Activated T-cell treated with anti-CD3 and anti-CD28 coated beads, Interleukin-2, amount 50 U/mL, for 4 hours (primary cell): Measurements from ENCODE around the gene KLHL17. TPM values are rescaled to one million over a fixed set of nuclear protein-coding genes. Genes with fewer than 3 reads are reported as not detected.

ENCODE experiments used
- ATAC-seq, 2 donors: fragments of 200-7000 bp; cut with Tn5 transposase; one replicate each; pipeline ENCODE4 v1.10.0; 2021
- DNase-seq: peaks from one replicate; pipeline ENCODE4 v3.0.0-alpha.2; 2020
- H3K27me3 Mint-ChIP-seq: one replicate; pipeline ENCODE4 v1.8.0; 2021; ENCODE audit warnings: low read depth, mixed read lengths
- H3K36me3 Mint-ChIP-seq: one replicate; pipeline ENCODE4 v1.8.0; 2022; ENCODE audit warnings: mixed read lengths; ENCODE audit not compliant: insufficient read depth
- H3K4me1 Mint-ChIP-seq: one replicate; pipeline ENCODE4 v1.8.0; 2021; ENCODE audit warnings: low read depth, mixed read lengths
- H3K4me3 Mint-ChIP-seq: one replicate; pipeline ENCODE4 v1.8.0; 2021; ENCODE audit warnings: mild to moderate bottlenecking, moderate library complexity, mixed read lengths
- H3K9me3 Mint-ChIP-seq: one replicate; pipeline ENCODE4 v1.8.0; 2021; ENCODE audit warnings: mixed read lengths
- total RNA-seq, 3 donors: library from RNA; stranded (reverse); gene quantifications; one replicate each; pipeline ENCODE4 v1.2.1, GENCODE V29; 2021

KLHL17 gene
- total RNA-seq, 3 donors from 2014 or later, result 32.1 to 36.6 (median 34.3) TPM

DNA sequence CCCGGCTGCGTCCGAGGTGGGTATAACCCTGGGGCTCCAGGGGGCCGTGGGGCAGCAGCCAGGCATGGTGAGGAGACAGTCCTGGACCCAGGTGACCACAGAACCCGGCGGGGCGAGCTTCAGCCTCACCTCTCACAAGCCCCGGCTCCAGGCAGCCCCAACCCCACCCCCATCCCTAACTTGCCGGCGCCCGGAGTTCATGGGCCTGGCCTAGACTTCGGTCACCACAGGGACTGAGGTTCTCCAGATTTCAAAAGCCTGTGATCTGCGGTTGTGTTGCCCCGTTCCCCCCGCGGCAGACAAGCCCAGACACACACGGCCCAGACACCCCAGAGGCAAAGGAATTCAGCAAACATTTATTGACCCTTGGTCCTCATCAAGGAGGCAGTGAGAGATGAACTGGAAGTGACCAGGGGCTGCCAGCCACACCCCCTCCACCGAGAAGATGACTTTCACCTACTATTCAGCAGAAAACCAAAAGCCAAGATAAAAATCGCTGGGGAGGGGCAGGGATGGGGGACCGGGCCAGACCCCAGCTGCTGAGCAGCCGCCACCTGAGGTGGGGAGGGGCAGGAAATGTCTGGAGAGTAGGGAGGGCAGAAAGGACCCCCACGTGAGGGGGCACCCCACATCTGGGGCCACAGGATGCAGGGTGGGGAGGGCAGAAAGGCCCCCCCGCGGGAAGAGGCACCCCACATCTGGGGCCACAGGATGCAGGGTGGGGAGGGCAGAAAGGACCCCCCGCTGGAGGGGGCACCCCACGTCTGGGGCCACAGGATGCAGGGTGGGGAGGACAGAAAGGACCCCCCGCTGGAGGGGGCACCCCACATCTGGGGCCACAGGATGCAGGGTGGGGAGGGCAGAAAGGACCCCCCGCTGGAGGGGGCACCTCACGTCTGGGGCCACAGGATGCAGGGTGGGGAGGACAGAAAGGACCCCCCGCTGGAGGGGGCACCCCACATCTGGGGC, 35.6 kb downstream of the KLHL17 start:
- H3K9me3 Mint-ChIP-seq, result peaks cover 3% of the 10 kb centered on the region
- H3K4me3 Mint-ChIP-seq, result no peak overlapping the region
- H3K36me3 Mint-ChIP-seq, result no peaks in the 10 kb centered on the region
- peaks cover 8% of the 10 kb centered on the region for H3K4me1 Mint-ChIP-seq
- peaks cover 22% of the 10 kb centered on the region for H3K27me3 Mint-ChIP-seq
- ATAC-seq (no peak), DNase-seq (no peak)

DNA sequence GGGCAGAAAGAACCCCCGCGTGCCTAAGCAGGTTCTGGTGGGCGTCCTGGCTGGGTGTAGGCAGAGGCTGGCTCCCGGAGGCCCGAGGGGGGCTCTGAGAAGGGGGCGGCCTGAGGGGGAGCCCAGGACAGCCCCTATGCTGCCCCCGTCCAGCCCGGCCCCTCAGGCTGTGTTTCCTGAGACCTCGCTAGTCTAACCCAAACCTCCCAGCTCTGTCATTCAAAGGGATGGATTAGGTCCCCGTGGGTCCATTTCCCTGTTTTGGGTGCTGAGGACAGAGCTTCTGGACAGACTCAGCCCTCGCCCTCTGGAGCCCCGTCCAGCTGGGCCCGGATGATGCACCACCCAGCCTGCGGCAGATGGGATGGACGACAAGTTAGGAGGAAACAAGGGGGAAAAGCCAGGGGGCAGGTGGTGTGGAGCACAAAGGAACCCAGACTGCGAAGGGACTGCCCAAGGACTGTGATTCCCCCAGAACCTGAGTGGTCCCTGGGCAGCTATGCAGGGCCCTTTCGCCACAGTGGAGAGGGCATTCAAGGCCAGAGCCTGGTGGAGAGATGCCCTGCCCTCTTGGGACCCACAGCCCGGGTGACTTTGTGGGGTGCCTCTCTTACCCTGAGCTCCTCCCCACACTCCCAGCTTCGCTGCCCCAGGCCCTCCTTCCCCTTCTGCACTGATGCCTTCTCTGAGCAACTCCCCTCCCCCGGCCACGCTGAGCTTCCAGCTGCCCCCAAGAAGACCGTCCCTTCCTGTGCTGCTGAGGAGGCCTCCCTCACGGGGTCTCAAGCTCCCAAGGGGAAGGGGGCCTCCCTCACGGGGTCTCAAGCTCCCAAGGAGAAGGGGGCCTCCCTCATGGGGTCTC, 36.7 kb downstream of the KLHL17 start:
- Mint-ChIP-seq H3K27me3 (peaks cover 24% of the 10 kb centered on the region), H3K9me3 (peaks cover 3% of the 10 kb centered on the region), H3K4me3 (no peak overlapping the region), H3K36me3 (no peaks in the 10 kb centered on the region), H3K4me1 (peaks cover 8% of the 10 kb centered on the region)
- no peak for ATAC-seq
- DNase-seq, result no peak

- Mint-ChIP-seq H3K36me3 (no peaks in the 10 kb centered on the region), H3K9me3 (no peaks in the 10 kb centered on the region), H3K4me3 (no peak overlapping the region), H3K4me1 (peaks cover 5% of the 10 kb centered on the region), H3K27me3 (peaks cover 23% of the 10 kb centered on the region)
- DNase-seq (no peak), ATAC-seq (no peak)
Observed at GRCh38 chr1:997713-997992, 37.3 kb downstream of the KLHL17 start.

DNA sequence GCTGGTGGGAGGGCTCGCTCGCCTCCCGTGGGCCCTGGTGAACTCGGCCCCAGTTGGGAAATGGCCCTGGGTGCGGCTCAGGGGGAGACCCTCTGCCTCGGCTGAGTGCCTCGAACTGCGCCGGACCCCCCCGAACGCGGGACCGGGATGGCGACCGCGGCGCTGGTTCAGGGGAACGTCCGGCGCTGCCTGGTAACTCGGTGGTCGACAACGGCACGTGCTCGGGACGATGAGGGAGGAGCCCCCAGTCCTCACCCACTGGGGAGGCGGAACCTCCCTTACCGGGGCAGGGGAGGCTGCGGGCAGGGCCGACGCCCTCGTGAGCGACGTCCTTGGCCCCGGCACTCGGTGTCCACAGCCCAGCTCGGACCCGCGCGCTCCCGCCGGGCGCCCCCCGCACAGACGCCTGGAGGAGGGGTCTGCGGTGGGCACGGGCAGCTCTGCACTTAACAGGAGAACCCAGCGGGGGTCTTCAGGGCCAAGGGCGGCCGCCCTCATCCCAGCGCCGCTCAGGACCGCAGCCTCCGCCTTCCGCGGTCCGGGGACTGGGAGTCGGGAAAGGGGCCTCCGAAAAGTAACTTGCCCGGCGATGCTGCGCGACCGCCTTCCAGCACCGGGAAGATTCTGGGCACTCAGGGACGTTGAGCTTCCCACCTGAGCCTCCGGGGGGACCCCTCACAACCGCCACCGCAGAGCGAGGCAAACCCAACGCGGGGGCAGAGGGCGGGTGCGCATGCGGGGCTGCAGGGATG, 37.8 kb downstream of the KLHL17 start:
- Mint-ChIP-seq H3K9me3 (no peaks in the 10 kb centered on the region), H3K4me3 (no peak overlapping the region), H3K4me1 (peaks cover 4% of the 10 kb centered on the region), H3K27me3 (peaks cover 21% of the 10 kb centered on the region), H3K36me3 (no peaks in the 10 kb centered on the region)
- ATAC-seq, result no peak
- no peak for DNase-seq

GRCh38 chr1:998745-998994, 38.3 kb downstream of the KLHL17 start:
- peaks cover 4% of the 10 kb centered on the region for H3K4me1 Mint-ChIP-seq
- H3K36me3 Mint-ChIP-seq, result no peaks in the 10 kb centered on the region
- H3K4me3 Mint-ChIP-seq, result no peak overlapping the region
- H3K27me3 Mint-ChIP-seq, result peaks cover 25% of the 10 kb centered on the region
- ATAC-seq (no peak), DNase-seq (no peak)
- H3K9me3 Mint-ChIP-seq, result no peaks in the 10 kb centered on the region

DNA sequence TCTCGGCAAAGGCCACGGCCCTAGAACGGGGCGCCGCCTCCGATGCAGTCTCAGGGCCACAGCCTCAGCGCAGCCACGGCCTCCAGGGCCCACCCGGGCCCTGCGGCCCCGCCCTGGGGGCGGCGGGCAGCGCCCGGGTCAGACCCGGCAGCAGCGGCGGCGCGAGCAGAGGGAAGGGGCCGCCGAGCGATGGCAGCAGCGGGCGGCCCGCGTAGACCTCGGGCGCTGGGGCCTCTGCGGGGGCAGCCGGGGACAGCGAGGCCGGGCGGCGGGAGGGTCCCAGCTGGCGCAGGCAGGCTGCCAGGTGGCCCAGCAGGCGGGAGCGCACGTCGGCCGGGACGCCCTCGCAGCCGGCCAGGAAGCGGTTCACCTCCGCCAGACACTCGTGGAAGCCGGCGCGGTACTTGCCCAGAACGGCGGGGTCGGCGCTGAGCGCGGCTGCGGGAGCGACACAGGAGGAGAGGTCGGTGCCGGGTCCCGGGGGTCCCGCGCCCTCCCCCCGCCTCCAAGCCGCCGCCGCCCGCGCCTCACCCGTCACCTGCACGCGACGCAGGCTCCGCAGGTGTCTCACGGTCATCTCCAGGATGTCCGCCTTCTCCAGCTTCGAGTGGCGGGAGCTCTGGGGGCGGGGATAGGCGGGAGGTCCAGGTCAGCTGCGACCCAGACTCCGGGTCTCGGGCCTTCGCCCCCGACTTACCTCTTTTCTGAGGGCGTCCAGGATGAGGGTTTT, 38.8 kb downstream of the KLHL17 start:
- Mint-ChIP-seq H3K36me3 (no peaks in the 10 kb centered on the region), H3K4me1 (peaks cover 4% of the 10 kb centered on the region), H3K27me3 (peaks cover 26% of the 10 kb centered on the region), H3K9me3 (no peaks in the 10 kb centered on the region), H3K4me3 (no peak overlapping the region)
- peak in 1 of 2 donors; percentile 7 for ATAC-seq
- DNase-seq, result no peak

- Mint-ChIP-seq H3K4me1 (peaks cover 9% of the 10 kb centered on the region), H3K4me3 (peak within 1 kb of the TSS; percentile 70), H3K36me3 (no peaks in the 10 kb centered on the region), H3K9me3 (no peaks in the 10 kb centered on the region), H3K27me3 (peaks cover 33% of the 10 kb centered on the region)
- peak; percentile 67 for DNase-seq
- ATAC-seq, result peak; percentile 70 to 72
Observed at GRCh38 chr1:999725-1000356, 39.5 kb downstream of the KLHL17 start, which contains the start of gene HES4. Gene HES4, minus strand, starts transcription at chr1:1000097. Its CDS starts 124 bp downstream, at chr1:999973.

DNA sequence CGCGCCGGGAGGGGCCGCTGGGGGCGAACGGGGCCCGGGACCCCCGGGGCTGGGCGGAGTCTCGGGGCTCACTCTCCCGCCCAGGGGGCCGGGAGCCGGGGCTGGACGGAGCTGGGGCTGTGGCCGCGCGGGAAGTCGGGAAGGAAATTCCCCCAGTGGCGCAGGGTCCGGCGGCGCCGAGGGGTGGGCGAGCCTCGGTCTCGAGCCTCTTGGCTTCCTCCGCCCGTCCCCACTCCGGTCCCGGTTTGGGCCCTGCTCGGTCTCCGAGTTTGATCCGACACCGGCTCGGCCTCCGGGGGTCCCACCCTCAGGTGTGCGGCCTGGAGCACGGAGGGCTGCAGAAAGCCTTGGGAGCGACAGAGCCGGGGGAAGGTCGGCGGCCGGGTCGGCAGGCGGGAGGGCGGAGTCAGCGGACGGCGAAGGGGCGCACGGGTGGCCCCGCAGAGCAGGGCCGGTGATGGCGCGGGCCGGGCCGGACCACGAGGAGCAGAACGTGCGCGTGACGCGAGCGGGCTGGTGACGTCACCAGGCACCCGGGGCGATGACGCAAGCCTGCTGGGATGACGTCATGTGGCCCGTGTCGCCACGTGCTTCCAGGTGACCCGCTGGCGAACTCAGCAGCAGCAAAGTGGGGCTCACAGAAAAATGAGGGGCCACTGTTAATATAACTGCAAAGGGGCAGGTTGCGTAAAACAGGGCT, 40.1 kb downstream of the KLHL17 start:
- peaks cover 14% of the 10 kb centered on the region for H3K4me1 Mint-ChIP-seq
- ATAC-seq, result peak; percentile 17 to 27
- no peaks in the 10 kb centered on the region for H3K9me3 Mint-ChIP-seq
- peak overlapping the region; percentile 70 for H3K4me3 Mint-ChIP-seq
- no peaks in the 10 kb centered on the region for H3K36me3 Mint-ChIP-seq
- peak; percentile 76 for DNase-seq
- peaks cover 38% of the 10 kb centered on the region for H3K27me3 Mint-ChIP-seq

DNA sequence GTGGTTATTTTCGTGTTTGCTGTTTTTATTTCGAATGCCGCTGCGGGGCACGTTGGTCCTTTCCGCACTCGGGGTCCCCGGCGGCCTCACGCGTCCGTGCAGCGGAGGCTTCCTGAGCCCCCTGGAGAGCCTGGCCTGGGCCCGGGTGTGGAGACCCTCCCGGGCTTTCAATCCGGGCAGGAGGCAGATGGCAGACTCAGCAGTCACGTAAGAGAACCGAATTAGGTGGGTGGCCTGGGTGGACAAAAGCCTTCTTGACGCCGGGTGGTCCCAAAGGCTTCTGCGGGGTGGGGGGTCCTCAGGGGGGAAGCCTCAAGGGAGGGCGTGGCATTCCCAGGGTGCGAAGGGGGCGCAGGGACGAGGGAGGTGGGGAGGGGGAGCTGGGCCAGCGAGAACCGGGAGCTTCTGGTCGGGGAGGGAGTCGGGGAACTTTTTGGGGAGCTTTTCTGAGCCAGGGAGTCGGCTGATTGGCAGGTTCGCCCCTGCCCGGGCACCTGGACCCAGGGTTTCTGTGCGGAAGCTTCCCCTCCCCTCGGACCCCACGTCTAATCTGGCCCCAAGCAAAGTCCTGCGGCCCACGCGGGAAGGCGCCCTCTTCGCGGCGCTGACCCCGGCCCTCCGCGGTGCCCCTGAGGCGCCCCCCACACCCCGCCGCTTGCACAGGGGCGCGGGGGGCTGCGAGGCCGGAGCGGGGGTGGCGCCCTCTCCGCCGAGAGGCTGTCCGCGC, 40.8 kb downstream of the KLHL17 start:
- Mint-ChIP-seq H3K4me3 (peak overlapping the region; percentile 70), H3K4me1 (peaks cover 11% of the 10 kb centered on the region), H3K9me3 (no peaks in the 10 kb centered on the region), H3K27me3 (peaks cover 39% of the 10 kb centered on the region), H3K36me3 (no peaks in the 10 kb centered on the region)
- no peak for ATAC-seq
- DNase-seq, result no peak

GRCh38 chr1:1003618-1004419, 43.4 kb downstream of the KLHL17 start:
- Mint-ChIP-seq H3K27me3 (peaks cover 43% of the 10 kb centered on the region), H3K36me3 (no peaks in the 10 kb centered on the region), H3K9me3 (no peaks in the 10 kb centered on the region), H3K4me3 (no peak overlapping the region), H3K4me1 (peaks cover 11% of the 10 kb centered on the region)
- no peak for DNase-seq
- no peak for ATAC-seq

- Mint-ChIP-seq H3K36me3 (no peaks in the 10 kb centered on the region), H3K9me3 (no peaks in the 10 kb centered on the region), H3K4me3 (no peak overlapping the region), H3K4me1 (peaks cover 14% of the 10 kb centered on the region), H3K27me3 (peaks cover 46% of the 10 kb centered on the region)
- ATAC-seq, result no peak
- DNase-seq, result no peak
Observed at GRCh38 chr1:1004420-1004779, 44.0 kb downstream of the KLHL17 start.
